Stimulated activated CD4-positive, alpha-beta T cell treated with anti-CD3 and anti-CD28 coated beads, TNF-alpha, amount 100 ng/mL, for 24 hours (primary cell): ENCODE measurements around the gene TADA2A.
"Not testable (repeated sequence)": the region's sequence is repeated elsewhere in the genome, so short reads cannot be mapped to it uniquely, and the experiment has no call there.

Experiments used
- DNase-seq, 3 experiments: peaks; one replicate each; pipeline ENCODE4 v3.0.0-alpha.2; 2020; ENCODE audit warnings: low read depth in 3 of 3

TADA2A gene

DNA sequence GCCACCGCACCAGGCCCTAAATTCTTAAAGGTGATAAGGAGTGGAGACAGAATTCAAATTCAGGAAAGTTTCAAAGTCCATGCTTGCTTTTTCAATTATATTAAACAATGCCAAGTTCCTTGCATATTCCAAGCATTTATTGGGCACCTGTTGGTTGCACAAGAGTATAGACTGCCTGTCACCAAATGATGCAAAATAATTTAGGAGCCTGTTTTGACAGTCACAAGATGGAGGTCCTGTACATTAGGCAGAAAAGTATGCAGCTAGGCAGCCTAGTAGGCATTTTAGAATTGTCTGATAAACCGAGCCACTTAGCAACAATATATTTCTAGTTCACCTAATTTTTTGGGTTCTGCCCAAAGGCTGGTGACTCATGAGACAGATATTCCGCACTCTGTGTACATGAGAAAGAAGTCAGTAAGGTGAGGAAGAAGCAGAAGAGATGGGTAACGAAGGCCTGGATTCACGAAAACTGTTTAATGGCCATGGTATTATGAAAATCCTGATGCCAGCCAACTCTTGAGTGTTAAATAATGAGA is 7.4 kb upstream of the TADA2A start:
- no peak for DNase-seq

DNA sequence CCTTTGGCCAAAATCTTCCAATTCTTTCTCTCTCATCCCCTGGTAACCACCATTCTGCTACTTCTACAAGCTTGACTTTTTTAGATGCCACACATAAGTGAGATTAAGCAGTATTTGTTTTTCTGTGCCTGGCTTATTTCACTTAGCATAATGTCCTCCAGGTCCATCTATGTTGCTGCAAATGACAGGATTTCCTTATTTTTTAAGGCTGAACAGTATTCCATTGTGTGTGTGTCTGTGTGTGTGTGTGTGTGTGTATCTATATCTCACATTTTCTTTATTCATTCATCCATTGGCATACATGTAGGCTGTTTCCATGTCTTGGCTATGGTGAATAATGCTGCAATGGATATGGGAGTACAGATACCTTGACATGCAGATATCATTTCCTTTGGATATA is 6.2 kb upstream of the TADA2A start:
- DNase-seq = no peak

DNA sequence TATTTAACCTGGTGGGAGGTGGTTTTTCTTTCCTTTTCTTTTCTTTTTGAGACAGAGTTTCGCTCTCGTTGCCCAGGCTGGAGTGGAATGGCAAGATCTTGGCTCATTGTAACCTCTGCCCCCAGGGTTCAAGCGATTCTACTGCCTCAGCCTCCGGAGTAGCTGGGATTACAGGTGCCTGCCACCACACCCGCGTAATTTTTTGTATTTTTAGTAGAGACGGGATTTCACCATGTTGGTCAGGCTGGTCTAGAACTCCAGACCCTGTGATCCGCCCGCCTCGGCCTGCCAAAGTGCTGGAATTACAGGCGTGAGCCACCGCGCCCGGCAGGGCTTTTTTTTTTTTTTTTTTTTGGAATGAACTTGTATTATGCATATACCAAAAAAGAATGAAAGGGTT is 1.2 kb upstream of the TADA2A start:
- not testable (repeated sequence) for DNase-seq

DNA sequence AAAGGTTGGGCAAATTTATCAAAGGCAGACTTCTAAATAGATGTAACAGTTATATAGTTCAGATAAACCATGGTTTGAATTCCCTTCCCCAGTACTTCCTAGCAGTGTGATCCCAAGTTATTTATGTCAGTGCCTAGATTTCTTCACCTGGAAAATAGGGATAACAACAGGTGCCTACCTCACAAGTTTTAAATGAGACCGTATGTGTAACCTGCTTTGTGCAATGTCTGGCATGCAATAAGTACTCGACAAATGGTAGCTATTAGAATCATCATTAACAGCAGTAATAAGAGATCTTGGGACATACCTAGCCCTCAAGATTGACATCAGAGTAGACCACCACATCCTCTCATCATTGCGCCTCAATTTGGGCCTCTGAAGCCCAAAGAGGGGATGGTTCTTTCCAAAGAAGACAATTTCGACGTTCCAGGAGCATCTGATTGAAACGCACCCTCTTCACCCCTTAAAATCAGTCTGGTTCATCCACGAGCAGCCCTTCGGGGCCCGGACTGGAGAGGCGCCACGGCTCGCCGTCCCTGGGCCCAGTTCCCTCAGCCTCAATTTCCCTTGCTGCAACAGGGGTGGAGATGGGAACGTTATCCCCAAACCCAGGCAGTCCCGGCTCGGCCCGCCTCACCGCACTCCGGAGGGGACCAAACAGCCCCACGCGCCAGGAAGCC is 591 bp upstream of the TADA2A start:
- no peak for DNase-seq

DNA sequence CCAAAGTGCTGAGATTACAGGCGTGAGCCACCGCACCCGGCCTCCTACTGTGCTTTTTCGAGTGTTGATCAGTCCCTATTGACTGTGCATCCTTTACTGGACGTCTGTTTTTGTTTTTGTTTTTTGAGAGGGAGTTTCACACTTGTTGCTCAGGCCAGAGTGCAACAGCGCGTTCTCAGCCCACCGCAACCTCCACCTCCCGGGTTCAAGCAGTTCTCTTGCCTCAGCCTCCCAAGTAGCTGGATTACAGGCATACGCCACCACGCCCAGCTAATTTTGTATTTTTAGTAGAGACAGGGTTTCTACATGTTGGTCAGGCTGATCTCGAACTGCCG is 1.4 kb downstream of the TADA2A start:
- DNase-seq = not testable (repeated sequence)

DNA sequence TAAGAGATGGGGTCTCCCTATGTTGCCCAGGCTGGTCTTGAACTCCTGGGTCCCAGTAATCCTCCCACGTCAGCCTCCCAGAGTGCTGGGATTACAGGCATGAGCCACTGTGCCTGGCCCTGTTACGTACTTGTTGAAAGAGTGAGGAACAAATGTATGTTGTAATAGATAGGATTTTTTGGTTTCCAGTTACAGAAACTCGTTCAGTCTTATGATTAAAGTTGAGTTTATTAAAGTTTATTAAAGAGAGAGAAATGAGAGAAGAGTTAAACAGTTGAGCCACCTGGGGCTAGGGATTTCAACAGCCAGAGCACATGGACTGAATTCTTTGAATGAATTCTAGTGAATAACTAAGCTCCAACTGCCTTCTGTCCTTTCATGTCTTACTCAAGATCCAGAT is 3.7 kb downstream of the TADA2A start:
- no peak for DNase-seq

DNA sequence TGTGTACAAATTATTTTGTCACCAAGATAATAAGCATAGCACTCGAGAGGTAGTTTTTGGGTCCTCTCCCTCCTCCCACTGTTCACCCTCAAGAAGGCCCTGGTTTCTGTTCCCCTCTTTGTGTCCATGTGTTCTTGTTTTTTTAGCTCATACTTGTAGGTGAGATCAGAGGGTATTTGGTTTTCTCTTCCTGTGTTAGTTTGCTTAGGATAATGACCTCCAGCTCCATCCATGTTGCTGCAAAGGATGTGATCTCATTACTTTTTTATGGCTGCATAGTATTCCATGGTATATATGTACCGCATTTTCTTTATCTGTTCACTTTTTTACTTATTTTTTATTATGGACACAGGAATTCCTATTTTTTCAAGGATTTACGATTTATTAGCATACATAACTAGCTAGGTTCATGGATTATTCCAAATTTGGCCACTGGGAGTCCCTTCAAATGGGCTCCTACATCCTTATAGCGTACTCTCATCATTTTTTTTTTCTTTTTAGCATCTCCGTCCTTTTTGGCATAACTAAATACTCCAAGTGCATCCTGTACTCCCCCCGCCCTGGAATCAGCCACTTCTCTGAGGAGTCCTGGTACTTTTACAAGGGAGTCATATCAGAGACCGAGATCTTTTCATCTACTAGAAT is 7.3 kb downstream of the TADA2A start:
- DNase-seq = no peak

DNA sequence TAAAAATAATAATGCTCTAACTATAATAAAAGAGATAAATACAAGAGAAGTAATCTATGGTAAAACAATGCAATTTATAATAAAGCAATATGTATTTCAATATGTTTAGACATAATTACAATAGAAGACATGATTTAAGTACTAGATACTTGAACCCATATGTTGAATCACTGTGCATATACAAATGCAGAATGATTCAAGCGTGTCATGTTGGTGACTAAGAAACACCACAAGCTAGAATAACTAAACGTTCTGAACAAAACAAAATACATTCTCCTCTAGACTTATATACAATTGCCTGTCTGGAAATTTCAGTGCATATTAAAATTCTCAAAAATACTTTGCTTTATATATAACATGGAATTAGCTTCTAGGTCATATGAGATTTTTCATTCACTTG is 11.2 kb downstream of the TADA2A start:
- DNase-seq = no peak

DNA sequence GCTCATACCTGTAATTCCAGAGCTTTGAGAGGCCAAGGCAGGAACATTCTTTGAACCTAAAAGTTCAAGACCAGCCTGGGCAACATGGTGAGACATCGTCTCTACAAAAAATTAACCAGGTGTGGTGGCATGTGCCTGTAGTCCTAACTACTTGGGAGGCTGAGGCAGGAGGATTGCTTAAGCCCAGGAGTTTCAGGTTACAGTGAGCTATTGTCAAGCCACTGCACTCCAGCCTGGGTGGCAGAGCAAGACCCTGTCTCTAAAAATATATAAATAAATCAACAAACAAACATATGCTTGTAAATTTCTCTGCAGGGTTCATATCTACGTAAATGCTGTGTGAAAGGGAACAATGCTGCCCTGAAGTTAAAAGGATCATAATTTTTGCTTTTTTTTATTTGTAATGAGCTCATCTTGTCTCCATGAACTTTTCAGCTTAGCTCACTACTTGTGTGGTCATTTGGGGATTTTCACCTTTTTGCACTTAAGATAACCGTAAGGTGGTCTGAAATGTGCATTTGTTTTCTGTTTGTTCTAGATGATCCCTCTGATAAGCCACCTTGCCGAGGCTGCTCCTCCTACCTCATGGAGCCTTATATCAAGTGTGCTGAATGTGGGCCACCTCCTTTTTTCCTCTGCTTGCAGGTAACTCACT is 16.4 kb downstream of the TADA2A start:
- DNase-seq = no peak

DNA sequence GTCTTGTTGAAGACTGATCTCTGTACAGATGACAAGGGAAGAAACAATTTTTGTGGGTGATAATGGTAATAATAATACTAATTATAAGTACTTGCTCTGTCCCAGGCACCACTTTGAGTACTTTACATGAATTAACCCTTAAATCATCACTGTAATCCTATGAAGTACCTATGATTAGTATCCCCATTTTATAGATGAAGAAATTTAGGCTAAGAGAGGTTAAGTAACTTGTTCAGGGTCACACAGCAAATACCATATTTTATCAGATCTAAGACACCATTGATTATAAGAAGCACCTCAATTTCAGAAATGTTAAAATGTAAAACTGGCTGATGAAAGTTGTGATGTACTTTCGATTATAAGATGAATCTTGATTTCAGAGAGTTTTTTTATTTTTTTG is 18.6 kb downstream of the TADA2A start:
- no peak for DNase-seq

DNA sequence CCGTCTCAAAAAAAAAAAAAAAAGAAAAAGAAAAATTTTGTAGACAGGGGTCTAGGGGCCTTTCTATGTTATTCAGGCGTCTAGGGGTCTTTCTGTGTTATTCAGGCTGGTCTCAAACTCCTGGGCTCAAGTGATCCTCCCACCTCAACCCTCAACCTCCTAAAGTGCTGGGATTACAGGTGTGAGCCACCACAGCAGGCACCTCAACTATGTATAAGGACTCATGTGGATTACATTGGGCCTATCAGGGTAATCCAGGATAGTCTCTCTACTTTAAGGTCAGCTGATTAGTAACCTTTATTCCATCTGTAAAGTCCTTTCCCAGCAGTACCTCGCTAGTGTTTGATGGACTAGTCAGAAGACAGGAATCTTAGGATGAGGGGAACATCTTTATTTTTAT is 22.4 kb downstream of the TADA2A start:
- DNase-seq = no peak

DNA sequence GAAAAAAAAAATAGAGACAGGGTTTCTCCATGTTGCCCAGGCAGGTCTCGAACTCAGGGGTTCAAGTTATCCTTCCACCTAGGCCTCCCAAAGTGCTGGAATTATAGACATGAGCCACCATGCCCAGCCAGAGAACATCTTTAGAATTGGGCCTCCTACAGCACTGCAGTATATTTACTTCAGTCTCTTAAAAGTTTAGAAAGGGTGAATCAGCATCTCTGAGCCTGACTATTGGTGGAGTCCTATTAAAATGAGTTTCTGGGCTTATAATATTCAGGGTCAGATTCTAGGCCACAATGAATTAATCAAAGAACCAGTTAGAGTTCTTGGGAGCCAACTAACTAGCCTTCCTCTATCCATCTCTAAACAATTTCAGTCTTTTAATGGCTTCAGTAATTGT is 22.8 kb downstream of the TADA2A start:
- no peak for DNase-seq

DNA sequence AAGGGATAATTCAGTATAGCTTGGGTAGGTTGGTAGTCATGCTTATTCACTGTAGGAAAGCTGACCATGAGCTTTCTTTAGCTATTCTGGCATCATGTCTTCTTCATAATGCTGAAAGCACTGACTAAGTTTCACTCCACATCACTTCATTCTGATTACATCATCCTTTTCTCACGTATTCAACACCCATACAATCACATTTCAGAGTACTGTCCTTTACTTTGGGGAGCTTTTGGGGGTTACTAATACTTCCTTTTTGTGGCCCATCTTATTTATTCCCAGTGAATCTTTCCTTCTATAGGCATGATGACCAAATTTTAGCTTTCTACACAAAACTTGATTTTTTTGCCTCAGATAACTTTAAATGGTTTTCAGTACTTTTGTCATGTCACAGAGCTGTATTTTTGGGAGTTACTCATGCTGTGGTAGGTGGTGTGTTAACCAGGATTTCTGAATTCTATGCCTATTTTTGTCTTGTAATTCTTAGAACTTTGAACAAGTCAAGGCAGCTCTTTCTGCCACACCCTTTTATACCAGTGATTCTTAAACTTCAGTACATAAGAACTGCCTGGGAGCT is 23.5 kb downstream of the TADA2A start:
- no peak for DNase-seq

DNA sequence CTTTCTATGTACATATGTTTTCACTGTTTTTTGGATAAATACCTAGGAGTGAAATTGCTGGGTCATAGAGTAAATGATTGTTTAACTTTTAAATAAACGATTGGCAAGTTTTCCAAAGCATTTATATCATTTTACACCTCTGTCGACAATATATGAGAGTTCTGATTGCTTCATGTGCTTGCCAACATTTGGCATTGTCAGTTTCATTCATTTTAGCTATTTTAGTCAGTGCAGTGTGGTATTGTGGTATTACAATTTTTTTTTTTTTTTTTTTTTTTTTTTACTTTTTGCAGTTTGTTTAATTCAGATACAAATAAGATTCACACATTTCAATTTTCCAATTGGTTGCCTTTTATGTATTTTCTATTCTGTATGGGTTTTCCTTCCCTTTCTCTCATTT is 26.0 kb downstream of the TADA2A start:
- no peak for DNase-seq

DNA sequence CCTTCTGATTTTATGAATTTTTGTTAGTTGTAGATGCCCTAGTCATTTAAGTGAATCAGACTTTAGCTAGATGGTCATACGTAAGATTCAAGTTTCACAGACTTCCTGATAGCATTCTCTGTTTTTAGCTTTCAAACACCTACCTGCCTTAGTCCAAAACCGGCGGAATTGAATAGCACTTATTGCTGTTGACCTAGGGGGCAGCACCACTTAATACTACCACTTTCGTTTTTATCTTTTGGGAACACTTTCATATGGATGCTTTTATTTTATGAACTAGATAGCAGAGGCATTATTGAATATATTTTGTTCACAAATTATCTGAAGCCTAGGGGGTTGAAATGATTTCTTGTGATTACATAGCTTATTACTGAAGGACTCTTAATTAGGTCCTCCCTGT is 31.5 kb downstream of the TADA2A start:
- DNase-seq = no peak

DNA sequence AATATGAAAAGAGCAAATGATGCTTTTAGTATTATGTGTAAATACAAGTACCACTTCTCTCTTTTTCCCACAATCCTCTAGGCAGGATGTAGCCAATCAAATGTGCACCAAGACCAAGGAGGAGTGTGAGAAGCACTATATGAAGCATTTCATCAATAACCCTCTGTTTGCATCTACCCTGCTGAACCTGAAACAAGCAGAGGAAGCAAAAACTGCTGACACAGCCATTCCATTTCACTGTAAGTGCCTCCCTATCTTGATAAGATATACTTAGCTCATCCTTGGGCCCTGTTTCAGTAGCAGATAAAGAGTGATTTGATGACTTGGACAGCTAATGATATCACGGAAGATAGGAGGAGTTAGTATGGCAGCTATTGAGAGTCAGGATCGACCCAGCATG is 33.7 kb downstream of the TADA2A start:
- DNase-seq = no peak

DNA sequence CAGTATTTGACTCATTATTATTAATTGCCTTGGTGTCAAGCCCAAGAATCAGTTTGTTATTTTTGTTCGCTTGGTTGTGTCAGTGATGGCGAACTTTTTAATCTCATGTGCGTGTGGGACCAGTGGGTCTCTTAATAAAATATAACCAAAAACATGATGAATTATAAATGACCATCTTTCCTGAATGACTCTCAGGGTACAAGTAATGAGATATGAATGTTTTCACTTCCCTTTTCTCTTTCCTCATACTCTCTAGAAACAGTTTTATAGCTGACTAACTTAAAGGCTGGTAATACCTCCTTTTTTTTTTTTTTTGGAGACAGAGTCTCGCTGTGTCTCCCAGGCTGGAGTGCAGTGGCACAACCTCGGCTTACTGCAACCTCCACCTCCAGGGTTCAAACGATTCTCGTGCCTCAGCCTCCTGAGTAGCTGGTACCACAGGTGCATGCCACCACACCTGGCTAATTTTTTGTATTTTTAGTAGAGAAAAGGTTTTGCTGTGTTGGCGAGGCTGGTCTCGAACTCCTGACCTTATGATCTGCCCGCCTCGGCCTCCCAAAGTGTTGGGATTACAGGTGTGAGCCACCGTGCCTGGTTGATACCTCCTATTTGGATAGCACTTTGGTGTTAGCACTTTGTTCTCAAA is 34.8 kb downstream of the TADA2A start:
- not testable (repeated sequence) for DNase-seq

DNA sequence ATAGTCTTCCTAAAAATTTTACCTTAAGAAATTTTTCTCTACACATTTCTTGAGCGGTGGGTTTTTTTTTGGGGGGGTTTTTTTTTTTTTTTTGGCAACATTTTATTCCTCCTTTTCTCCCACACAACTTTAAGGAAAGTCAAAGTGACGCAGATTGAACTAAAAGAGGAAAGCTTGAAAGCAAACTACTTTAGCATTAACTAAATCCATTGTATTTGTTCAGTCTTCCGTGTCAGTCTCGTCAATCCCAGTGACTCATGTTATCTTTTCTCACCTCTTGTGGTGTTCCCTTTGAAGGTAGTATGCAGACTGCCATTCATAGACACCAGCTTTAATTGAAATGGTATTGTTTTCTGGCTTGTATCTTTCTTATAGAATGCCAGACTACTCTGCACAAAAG is 39.3 kb downstream of the TADA2A start:
- no peak for DNase-seq

DNA sequence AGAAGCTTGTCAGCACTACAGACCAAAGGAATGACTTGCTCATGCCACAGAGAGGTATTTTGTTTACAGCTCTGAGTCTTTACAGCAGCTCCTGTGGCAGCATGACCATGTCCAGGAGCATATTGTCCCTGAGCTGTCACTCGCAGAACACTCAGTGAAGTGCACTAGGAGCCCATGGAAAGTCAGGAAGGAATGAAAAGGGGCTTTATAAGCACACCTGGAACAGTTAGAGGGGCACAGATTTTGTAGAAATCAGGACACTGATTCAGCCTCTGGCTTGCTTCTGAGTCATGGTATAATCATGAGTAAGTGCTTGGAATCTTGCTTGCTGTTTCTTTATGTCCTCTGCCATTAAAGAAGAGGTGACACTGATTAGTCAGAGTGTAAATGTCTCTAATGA is 41.0 kb downstream of the TADA2A start:
- DNase-seq = no peak

DNA sequence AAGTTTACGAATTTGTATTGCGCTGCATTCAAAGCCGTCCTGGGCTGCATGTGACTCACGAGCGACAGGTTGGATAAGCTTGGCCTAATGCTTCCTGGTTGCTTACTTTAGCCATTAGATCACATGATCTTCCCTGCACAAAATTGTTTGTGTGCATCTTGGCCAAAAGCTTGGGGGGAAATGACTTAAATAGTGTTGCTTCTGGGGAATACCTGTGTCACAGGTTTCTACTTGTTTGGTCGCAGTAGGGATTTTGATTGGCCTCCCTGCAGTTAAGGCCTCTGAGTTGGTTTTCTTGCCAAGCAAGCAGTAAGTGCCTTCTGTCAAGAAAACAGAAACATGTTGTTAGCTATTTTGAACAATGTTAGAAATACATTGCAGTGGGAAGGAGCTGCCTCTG is 43.4 kb downstream of the TADA2A start:
- DNase-seq = no peak

DNA sequence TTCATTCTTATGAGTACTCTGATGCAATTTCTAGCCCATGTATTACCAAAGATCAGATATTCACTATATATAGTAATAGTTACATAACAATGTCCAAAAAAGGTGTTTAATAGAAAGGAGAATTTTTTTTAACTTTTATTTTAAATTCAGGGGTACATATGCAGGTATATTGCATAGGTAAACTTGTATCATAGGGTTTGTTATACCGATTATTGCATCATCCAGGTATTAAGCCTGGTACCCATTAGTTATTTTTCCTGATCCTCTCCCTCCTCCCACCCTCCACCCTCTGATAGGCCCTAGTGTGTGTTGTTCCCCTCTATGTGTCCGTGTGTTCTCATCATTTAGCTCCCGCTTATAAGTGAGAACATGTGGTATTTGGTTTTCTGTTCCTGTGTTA is 51.1 kb downstream of the TADA2A start:
- not testable (repeated sequence) for DNase-seq

DNA sequence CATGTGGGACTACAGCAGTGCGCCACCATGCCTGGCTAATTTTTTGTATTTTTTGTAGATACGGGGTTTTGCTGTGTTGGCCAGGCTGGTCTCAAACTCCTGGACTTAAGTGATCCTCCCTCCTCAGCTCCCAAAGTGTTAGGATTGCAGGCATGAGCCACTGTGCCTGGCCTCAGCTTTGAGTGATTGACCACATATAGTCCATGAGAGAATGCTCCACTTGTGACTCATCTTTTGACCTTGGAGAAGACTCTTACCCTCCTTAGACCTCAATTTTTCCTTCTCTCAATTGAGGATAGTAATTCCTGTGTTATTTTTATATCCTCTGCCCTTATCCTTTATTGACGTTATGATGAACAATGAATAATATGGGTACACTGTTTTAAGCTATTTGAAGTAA is 52.1 kb downstream of the TADA2A start:
- no peak for DNase-seq
